Measurements from ENCODE around the gene TNFRSF4. TPM values are rescaled to one million over a fixed set of nuclear protein-coding genes. Genes with fewer than 3 reads are reported as not detected.

TNFRSF4 gene
- total and polyA plus RNA-seq, 2 of the 13 experiments (the other 11 are each of a cell fraction or from before 2014, with no cell fraction given) = not detected

GRCh38 chr1:1199961-1200875 is 13.7 kb downstream of the TNFRSF4 start:
- Histone ChIP-seq H3K9ac (ENCODE audit: insufficient read depth, low read depth, low read length) (no peak overlapping the region), H3K4me3 (replicated peaks in 1 of 3; ENCODE audit: insufficient read depth in 1 of 3, low read depth in 2 of 3, low read length in 3 of 3) (peak overlapping the region in 1 of 3 experiments; percentile 55; a peak in 1 of 6 replicates), H4K20me1 (ENCODE audit: insufficient read depth, low read length) (no peaks in the 10 kb centered on the region), H3K9me3 (ENCODE audit: low read length) (no peaks in the 10 kb centered on the region), H2AFZ (ENCODE audit: low read length) (no peak overlapping the region), H3K36me3 (replicated peaks in 1 of 2; ENCODE audit: control insufficient read depth in 1 of 2, insufficient read depth in 2 of 2, low read length in 2 of 2) (no peaks in the 10 kb centered on the region), H3K4me1 (ENCODE audit: insufficient read depth, low read length) (peaks cover 22% of the 10 kb centered on the region), H3K27ac (ENCODE audit: extremely low read length, insufficient read depth, low read length) (no peak overlapping the region), H3K27me3 (ENCODE audit: control insufficient read depth in 1 of 2, insufficient read depth in 2 of 2, low read length in 2 of 2) (peaks cover 21 to 52% of the 10 kb centered on the region in 2 experiments; a peak in 4 of 5 replicates), H3K4me2 (ENCODE audit: low read depth, low read length) (peak overlapping the region; percentile 23; the same call in 1 of the 2 replicates), H3K79me2 (ENCODE audit: insufficient read depth, low read length) (no peaks in the 10 kb centered on the region)
- POLR2A ChIA-PET = no interaction called here
- CTCF ChIA-PET (ENCODE audit: low intra/inter-chr PET ratio, low total read pairs) = no interaction called here
- in situ Hi-C loops (cut with HindIII; ENCODE audit: extremely low pct_ligation_motif_present, low pct_unique_long_range_greater_than_20kb) = no loop called here
- intact Hi-C loops (cut with micrococcal nuclease; ENCODE audit: unreplicated experiment) = no loop called here
- TF ChIP-seq ZNF383 (CRISPR knock-in tag; IDR thresholded peaks at IDR 0.05; ENCODE audit: borderline replicate concordance) (no peak), CREM (IDR thresholded peaks at IDR 0.05) (no peak), CREM (CRISPR knock-in tag; IDR thresholded peaks at IDR 0.05) (no peak), ZSCAN9 (CRISPR knock-in tag; IDR thresholded peaks at IDR 0.05; ENCODE audit: borderline replicate concordance) (no peak), EHMT2 (IDR thresholded peaks at IDR 0.05; ENCODE audit: borderline replicate concordance, low read depth, low read length) (no peak), CC2D1A (CRISPR knock-in tag; IDR thresholded peaks at IDR 0.05) (no peak), ESRRA (CRISPR knock-in tag; IDR thresholded peaks at IDR 0.05; ENCODE audit: low read depth) (no peak), ZNF775 (CRISPR knock-in tag; IDR thresholded peaks at IDR 0.05; ENCODE audit: borderline replicate concordance) (no peak), FUBP1 (CRISPR knock-in tag; IDR thresholded peaks at IDR 0.05; ENCODE audit: borderline replicate concordance) (no peak), EZH2 (conservative IDR thresholded peaks at IDR 0.05; ENCODE audit: low read depth, low read length) (0 out of 2 replicates have a peak, but pooled peaks have one; percentile 25), MTF2 (CRISPR knock-in tag; IDR thresholded peaks at IDR 0.05; ENCODE audit: borderline replicate concordance) (peak; percentile 16; the same call in 1 of the 2 replicates), ZNF101 (CRISPR knock-in tag; IDR thresholded peaks at IDR 0.05; ENCODE audit: borderline replicate concordance, low read depth) (no peak)
- FAIRE-seq (no peak), DNase-seq (ENCODE audit: low spot score) (no peak), ATAC-seq (no peak)
- WGBS (ENCODE audit: low lambda C conversion rate) = 35% methylated on average over 9 of the region's 31 CpGs
- BruUV-seq (replicated peaks) = no TSS peak
